ENCODE results near the gene ATP2C2.

- TF ChIP-seq EZH2 (IDR thresholded peaks at IDR 0.05; ENCODE audit: low read depth, low read length, severe bottlenecking) (no peak), CTCF (IDR thresholded peaks at IDR 0.05; ENCODE audit: control extremely low read depth in 1 of 3, insufficient read depth in 1 of 3, low read depth in 1 of 3, low read length in 3 of 3) (no peak)
Observed at GRCh38 chr16:84467709-84468108, 99.4 kb downstream of the ATP2C2 start.

All from H1 (cell line).